K562 (cell line): ENCODE measurements around the gene URM1. TPM values are rescaled to one million over a fixed set of nuclear protein-coding genes. Genes with fewer than 3 reads are reported as not detected.

Source experiments
- ATAC-seq: fragments of 200-7000 bp; cut with Tn5 transposase; 3 replicates; pipeline ENCODE4 v1.9.1; 2020; ENCODE audit warnings: moderate library complexity
- BruUV-seq: library from RNA; stranded (reverse); fragments of 400-500 nt; replicated peaks from 2 replicates; lab custom pipeline; 2021; lab: Mats Ljungman, UMichigan
- CTCF ChIA-PET: fragments of 300-600 bp; formaldehyde crosslinking; extraction: SDS; loops from one replicate; lab custom pipeline; 2021; ENCODE audit warnings: low intra/inter-chr PET ratio; lab: Yijun Ruan, JAX
- POLR2A ChIA-PET: fragments of 300-600, 350-650 bp; sonication (Branson Sonifier 250); formaldehyde crosslinking; extraction: SDS; loops from one replicate; lab custom pipeline; 2021; ENCODE audit warnings: antibody characterized with exemption, inconsistent platforms; lab: Yijun Ruan, JAX
- DNase-seq, 4 experiments: peaks; one replicate each; pipeline versions ENCODE4 v3.0.0 to v3.0.0-alpha.2; 2011 to 2018; ENCODE audit warnings: low spot score in 3 of 4, mixed read lengths in 3 of 4; ENCODE audit errors: extremely low read depth in 1 of 4
- FAIRE-seq: peaks from 2 replicates; lab custom pipeline; 2011; peaks lifted over from hg19 to GRCh38; lab: Jason Lieb, UNC
- H2AFZ ChIP-seq: 2 replicates; pipeline ENCODE4 v1.6.0; 2011; ENCODE audit warnings: low read depth, low read length, control low read depth, inconsistent platforms
- H3K27ac ChIP-seq: fragments of 200-600 bp; 3 replicates; pipeline ENCODE4 v1.8.0; 2011; ENCODE audit warnings: low read depth, mild to moderate bottlenecking, control low read depth, inconsistent platforms, low read length, moderate library complexity, mixed read lengths; ENCODE audit errors: extremely low read depth
- H3K27me3 ChIP-seq, 2 experiments: fragments of 300-600 bp in 1 of 2; 2 replicates in 1 of 2; 3 replicates in 1 of 2; pipeline versions ENCODE4 v1.6.0 to v1.8.0; 2011; ENCODE audit warnings: inconsistent platforms in 2 of 2, low read length in 2 of 2, mild to moderate bottlenecking in 1 of 2, mixed read lengths in 1 of 2, moderate library complexity in 1 of 2; ENCODE audit not compliant: control insufficient read depth in 2 of 2, insufficient read depth in 2 of 2
- H3K36me3 ChIP-seq: fragments of 300-600 bp; 3 replicates; pipeline ENCODE4 v1.8.0; 2011; ENCODE audit warnings: mild to moderate bottlenecking, low read length, inconsistent platforms; ENCODE audit not compliant: control insufficient read depth, insufficient read depth
- H3K4me1 ChIP-seq, 2 experiments: fragments of 200-600 bp in 1 of 2; replicated peaks in 1 of 2; 2 replicates in 1 of 2; 3 replicates in 1 of 2; pipeline versions ENCODE4 v1.5.1 to v1.8.0; 2011; ENCODE audit warnings: inconsistent platforms in 2 of 2, low read length in 2 of 2, mild to moderate bottlenecking in 1 of 2, mixed read lengths in 1 of 2, moderate library complexity in 1 of 2; ENCODE audit not compliant: control insufficient read depth in 2 of 2, insufficient read depth in 2 of 2
- H3K4me2 ChIP-seq: 2 replicates; pipeline ENCODE4 v1.6.1; 2011; ENCODE audit warnings: low read length, control low read depth, inconsistent platforms, mixed read lengths; ENCODE audit not compliant: insufficient read depth
- H3K4me3 ChIP-seq: fragments of 200-600 bp; sonication (generic), shearing (Covaris generic); 2 replicates; pipeline ENCODE4 v1.5.1; 2016; ENCODE audit warnings: control low read depth, inconsistent platforms
- H3K79me2 ChIP-seq: fragments of 200-600 bp; 3 replicates; pipeline ENCODE4 v1.8.0; 2011; ENCODE audit warnings: low read length, inconsistent platforms; ENCODE audit not compliant: control insufficient read depth, insufficient read depth
- H3K9ac ChIP-seq, 2 experiments: 2 replicates each; pipeline versions ENCODE4 v1.6.0 to v1.6.1; 2011; ENCODE audit warnings: low read depth in 2 of 2, low read length in 2 of 2, control low read depth in 1 of 2, inconsistent platforms in 1 of 2, mild to moderate bottlenecking in 1 of 2, mixed read lengths in 1 of 2; ENCODE audit not compliant: insufficient read depth in 1 of 2
- H3K9me1 ChIP-seq: one replicate; pipeline ENCODE4 v1.6.0; 2011; ENCODE audit warnings: inconsistent platforms, mild to moderate bottlenecking, low read length, moderate library complexity; ENCODE audit not compliant: control insufficient read depth, insufficient read depth
- H3K9me3 ChIP-seq: replicated peaks from 2 replicates; pipeline ENCODE4 v1.5.1; 2011; ENCODE audit warnings: low read depth, low read length, inconsistent platforms; ENCODE audit not compliant: control insufficient read depth, insufficient read depth
- H4K20me1 ChIP-seq: replicated peaks from 2 replicates; pipeline ENCODE4 v1.6.1; 2011; ENCODE audit warnings: low read length, inconsistent platforms, mixed read lengths; ENCODE audit not compliant: control insufficient read depth, insufficient read depth
- ATF1 ChIP-seq, 2 experiments: fragments of 450-650 bp in 1 of 2; IDR thresholded peaks; 2 replicates each; pipeline ENCODE4 v1.6.1; 2016; ENCODE audit warnings: missing compliant biosample characterization in 1 of 2, missing genetic modification characterization in 1 of 2
- DACH1 ChIP-seq: fragments of 450-650 bp; IDR thresholded peaks from 2 replicates; pipeline ENCODE4 v1.6.1; 2018; ENCODE audit not compliant: partially characterized antibody
- DDX20 ChIP-seq: fragments of 450-650 bp; IDR thresholded peaks from 2 replicates; pipeline ENCODE4 v1.6.1; 2016; ENCODE audit warnings: missing genetic modification characterization, low read depth, mild to moderate bottlenecking, missing compliant biosample characterization, moderate library complexity
- ILK ChIP-seq: fragments of 450-650 bp; IDR thresholded peaks from 2 replicates; pipeline ENCODE4 v1.6.1; 2016; ENCODE audit warnings: missing genetic modification characterization, low read depth, mild to moderate bottlenecking, missing compliant biosample characterization, moderate library complexity, borderline replicate concordance
- JUN ChIP-seq, 2 experiments: sonication (generic) in 1 of 2; formaldehyde crosslinking in 1 of 2; IDR thresholded peaks; 2 replicates each; pipeline versions ENCODE4 v1.6.1 to v1.8.0; 2012 to 2022; ENCODE audit warnings: borderline replicate concordance in 2 of 2, mild to moderate bottlenecking in 2 of 2, improper control_type of control experiment in 1 of 2, low read depth in 1 of 2, low read length in 1 of 2, missing genetic modification reagents in 1 of 2
- L3MBTL2 ChIP-seq: fragments of 450-650 bp; IDR thresholded peaks from 2 replicates; pipeline ENCODE4 v1.6.1; 2016; ENCODE audit warnings: mild to moderate bottlenecking, moderate library complexity
- MAZ ChIP-seq, 2 experiments: fragments of 450-650 bp in 1 of 2; sonication (generic) in 1 of 2; formaldehyde crosslinking; IDR thresholded peaks in 1 of 2; conservative IDR thresholded peaks in 1 of 2; 2 replicates each; pipeline versions ENCODE4 v1.4.0 to v1.5.0; 2020; ENCODE audit warnings: mild to moderate bottlenecking in 1 of 2, missing genetic modification reagents in 1 of 2
- OTX1 ChIP-seq: fragments of 450-650 bp; formaldehyde crosslinking; IDR thresholded peaks from 2 replicates; pipeline ENCODE4 v1.4.0; 2022; ENCODE audit warnings: mild to moderate bottlenecking
- TFAP4 ChIP-seq: sonication (generic); formaldehyde crosslinking; IDR thresholded peaks from 2 replicates; pipeline ENCODE4 v1.8.0; 2022; ENCODE audit warnings: missing genetic modification reagents, mild to moderate bottlenecking, moderate library complexity, borderline replicate concordance
- TRIM25 ChIP-seq: fragments of 450-650 bp; IDR thresholded peaks from 2 replicates; pipeline ENCODE4 v1.7.0; 2016; ENCODE audit warnings: borderline replicate concordance
- TSC22D4 ChIP-seq: fragments of 450-650 bp; IDR thresholded peaks from 2 replicates; pipeline ENCODE4 v1.6.1; 2016; ENCODE audit warnings: missing genetic modification characterization, missing biosample characterization, control low read depth
- ZKSCAN1 ChIP-seq: fragments of 150-350 bp; IDR thresholded peaks from 2 replicates; pipeline ENCODE4 v1.6.1; 2016; ENCODE audit warnings: low read depth, low read length
- ZNF707 ChIP-seq: fragments of 250-450 bp; sonication (Bioruptor Pico); conservative IDR thresholded peaks from 2 replicates; pipeline ENCODE4 v1.8.0; 2022; ENCODE audit warnings: inconsistent platforms, mild to moderate bottlenecking, moderate library complexity
- WGBS: fragments of 100-300 bp; shearing (Covaris generic); methylation state at CpG from one replicate; pipeline ENCODE4 v1.1.6; 2016; ENCODE audit warnings: low coverage, mixed read lengths; ENCODE audit not compliant: insufficient coverage; ENCODE audit errors: missing lambda C conversion rate; 5-methylcytosine and 5-hydroxymethylcytosine counted together
- in situ Hi-C: fragments of 300-500 bp; cut with MboI; formaldehyde crosslinking; loops from 4 replicates; pipeline ENCODE4 v1.15.0; 2018; ENCODE audit warnings: inconsistent platforms, mixed read lengths
- intact Hi-C: fragments of 100-400 bp; cut with micrococcal nuclease; formaldehyde crosslinking; loops from 2 replicates; pipeline ENCODE4 v1.14.2; 2022
- polyA plus RNA-seq, 8 experiments: library from polyadenylated mRNA; depleted of rRNA in 4 of 8; stranded (reverse) in 5 of 8; unstranded in 3 of 8; fragments of >200 nt; fragmentation: Nextera tagmentation in 2 of 8; fragmentation: Illumina TruSeq in 1 of 8; extraction: Ambion mirVana in 2 of 8; extraction: Trizol in 1 of 8; gene quantifications; 2 replicates each; pipeline versions ENCODE4 v1.2.1 to v1.2.3, GENCODE V29; 2011 to 2014; ENCODE audit warnings: inconsistent platforms in 1 of 8, missing spikeins in 1 of 8
- total RNA-seq, 7 experiments: library from RNA; depleted of rRNA in 6 of 7; stranded (reverse); fragments of >200 nt in 6 of 7; fragmentation: Illumina TruSeq in 2 of 7; extraction: Trizol in 2 of 7; gene quantifications; 2 replicates each; pipeline versions ENCODE4 v1.2.1 to v1.2.3, GENCODE V29; 2011 to 2021; ENCODE audit warnings: low replicate concordance in 1 of 7
- TF ChIP-seq, protein P1 (sequence below), 2 experiments: IDR thresholded peaks in 1 of 2; conservative IDR thresholded peaks in 1 of 2; 2 replicates each; pipeline ENCODE4 v1.6.1; 2016; ENCODE audit warnings: low read depth in 2 of 2, mild to moderate bottlenecking in 1 of 2, missing compliant biosample characterization in 1 of 2, missing genetic modification characterization in 1 of 2, moderate library complexity in 1 of 2

Gene URM1
- total and polyA plus RNA-seq, 9 of the 15 experiments (the other 6 are each of a cell fraction or from before 2014, with no cell fraction given) = 10.1 to 88.9 (median 53.3) TPM

GRCh38 chr9:128411364-128412119, 40.4 kb downstream of the URM1 start:
- POLR2A ChIA-PET = interaction anchor here (0.7 to 2.0 kb wide), 4 partner anchors 8 to 50 kb away, joined by 3 to 12 read pairs (median 4); partner anchors contain the start of gene CERCAM
- Histone ChIP-seq H2AFZ (no peak overlapping the region), H4K20me1 (no peaks in the 10 kb centered on the region), H3K9ac (peak overlapping the region in 1 of 2 experiments; percentile 14; a peak in 1 of 4 replicates), H3K27ac (no peak overlapping the region), H3K27me3 (no peaks in the 10 kb centered on the region; a peak in 1 of 5 replicates), H3K4me3 (no peak overlapping the region), H3K4me1 (peaks cover 8 to 20% of the 10 kb centered on the region in 2 experiments; a peak in 4 of 5 replicates), H3K9me1 (no peaks in the 10 kb centered on the region), H3K9me3 (no peaks in the 10 kb centered on the region), H3K79me2 (no peaks in the 10 kb centered on the region), H3K36me3 (no peaks in the 10 kb centered on the region), H3K4me2 (no peak overlapping the region)
- intact Hi-C loops = loop anchor here (1.0 to 10.0 kb wide), 4 partner anchors 49 to 284 kb away; partner anchors contain the start of gene PTGES2
- FAIRE-seq (no peak), ATAC-seq (no peak), DNase-seq (no peak)
- in situ Hi-C loops = no loop called here
- no TSS peak for BruUV-seq
- CTCF ChIA-PET = interaction anchor here (0.7 to 3.3 kb wide), 4 partner anchors 49 to 219 kb away, joined by 3 to 37 read pairs (median 9); no protein-coding TSS in a partner anchor
- WGBS = 15% methylated on average over 11 of the region's 11 CpGs
- TF ChIP-seq L3MBTL2 (no peak), TRIM25 (no peak), ILK (tag) (no peak), DDX20 (tag) (no peak), ZKSCAN1 (no peak), MAZ (CRISPR knock-in tag; conservative IDR thresholded peaks at IDR 0.05 in 1 of 2, IDR thresholded peaks at IDR 0.05 in 1 of 2) (no peak), ZNF707 (CRISPR knock-in tag) (peak; percentile 79; the same call in 1 of the 2 replicates), OTX1 (CRISPR knock-in tag) (no peak), JUN (IDR thresholded peaks at IDR 0.05; ENCODE audit: borderline replicate concordance, low read depth, low read length) (no peak), JUN (CRISPR knock-in tag; IDR thresholded peaks at IDR 0.05; ENCODE audit: borderline replicate concordance) (no peak), DACH1 (peak; percentile 30), ATF1 (CRISPR knock-in tag; IDR thresholded peaks at IDR 0.05) (no peak), ATF1 (tag; IDR thresholded peaks at IDR 0.05) (no peak), TFAP4 (CRISPR knock-in tag) (peak; percentile 59; the same call in 1 of the 2 replicates), TSC22D4 (tag) (no peak)
- TF ChIP-seq, protein P1, sequence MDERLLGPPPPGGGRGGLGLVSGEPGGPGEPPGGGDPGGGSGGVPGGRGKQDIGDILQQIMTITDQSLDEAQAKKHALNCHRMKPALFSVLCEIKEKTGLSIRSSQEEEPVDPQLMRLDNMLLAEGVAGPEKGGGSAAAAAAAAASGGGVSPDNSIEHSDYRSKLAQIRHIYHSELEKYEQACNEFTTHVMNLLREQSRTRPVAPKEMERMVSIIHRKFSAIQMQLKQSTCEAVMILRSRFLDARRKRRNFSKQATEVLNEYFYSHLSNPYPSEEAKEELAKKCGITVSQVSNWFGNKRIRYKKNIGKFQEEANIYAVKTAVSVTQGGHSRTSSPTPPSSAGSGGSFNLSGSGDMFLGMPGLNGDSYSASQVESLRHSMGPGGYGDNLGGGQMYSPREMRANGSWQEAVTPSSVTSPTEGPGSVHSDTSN (CRISPR knock-in tag; IDR thresholded peaks at IDR 0.05; ENCODE audit: low read depth) = no peak
- TF ChIP-seq, protein P1 (tag; conservative IDR thresholded peaks at IDR 0.05; ENCODE audit: low read depth) = no peak
